Smooth muscle cell (in vitro differentiated cells): ENCODE results near the gene MICAL3. TPM values are rescaled to one million over a fixed set of nuclear protein-coding genes. Genes with fewer than 3 reads are reported as not detected.
"Not testable (repeated sequence)": the region's sequence is repeated elsewhere in the genome, so short reads cannot be mapped to it uniquely, and the experiment has no call there.

Experiments
- DNase-seq: peaks from one replicate; lab custom pipeline; 2025; ENCODE audit not compliant: unreplicated experiment; lab: John Stamatoyannopoulos, UW
- H2AFZ ChIP-seq: fragments of 200-600 bp; sonication (generic); 2 replicates; pipeline ENCODE4 v1.6.0; 2016; ENCODE audit warnings: antibody characterized with exemption, low read depth, mild to moderate bottlenecking
- H3F3A ChIP-seq: fragments of 200-600 bp; sonication (generic); 2 replicates; pipeline ENCODE4 v1.6.0; 2017; ENCODE audit warnings: antibody characterized with exemption, low read depth
- H3K27ac ChIP-seq: fragments of 200-600 bp; sonication (generic); 2 replicates; pipeline ENCODE4 v1.5.1; 2016; ENCODE audit warnings: low read depth, mild to moderate bottlenecking
- H3K27me3 ChIP-seq: fragments of 200-600 bp; sonication (generic); 2 replicates; pipeline ENCODE4 v1.6.1; 2016; ENCODE audit warnings: low read depth, mild to moderate bottlenecking
- H3K36me3 ChIP-seq: fragments of 200-600 bp; sonication (generic); 2 replicates; pipeline ENCODE4 v1.5.1; 2016; ENCODE audit warnings: low read depth
- H3K4me1 ChIP-seq: fragments of 200-600 bp; sonication (generic); 2 replicates; pipeline ENCODE4 v1.5.1; 2016; ENCODE audit warnings: low read depth
- H3K4me2 ChIP-seq: fragments of 200-600 bp; sonication (generic); 2 replicates; pipeline ENCODE4 v1.6.0; 2016; ENCODE audit warnings: mild to moderate bottlenecking
- H3K4me3 ChIP-seq: fragments of 200-600 bp; sonication (generic); 2 replicates; pipeline ENCODE4 v1.5.1; 2016; ENCODE audit warnings: mild to moderate bottlenecking
- H3K79me2 ChIP-seq: fragments of 200-600 bp; sonication (generic); 2 replicates; pipeline ENCODE4 v1.6.0; 2016; ENCODE audit warnings: low read depth, mild to moderate bottlenecking
- H3K9ac ChIP-seq: fragments of 200-600 bp; sonication (generic); 2 replicates; pipeline ENCODE4 v1.6.0; 2016; ENCODE audit warnings: low read depth
- H3K9me3 ChIP-seq: fragments of 200-600 bp; sonication (generic); replicated peaks from 2 replicates; pipeline ENCODE4 v1.5.1; 2016; ENCODE audit warnings: low read depth
- H4K20me1 ChIP-seq: fragments of 200-600 bp; sonication (generic); 2 replicates; pipeline ENCODE4 v1.6.0; 2016; ENCODE audit warnings: low read depth
- CTCF ChIP-seq: fragments of 200-600 bp; sonication (generic); IDR thresholded peaks from 2 replicates; pipeline ENCODE4 v1.5.1; 2017; ENCODE audit warnings: borderline replicate concordance, mild to moderate bottlenecking, antibody characterized with exemption; ENCODE audit not compliant: insufficient read depth, poor library complexity, severe bottlenecking
- WGBS: methylation state at CpG from one replicate; pipeline ENCODE4 v1.1.7; 2016; ENCODE audit warnings: low lambda C conversion rate; 5-methylcytosine and 5-hydroxymethylcytosine counted together
- polyA plus RNA-seq: library from polyadenylated mRNA; unstranded; fragments of >200 nt; fragmentation: Nextera tagmentation; extraction: Ambion mirVana; gene quantifications from 2 replicates; pipeline ENCODE4 v1.2.1, GENCODE V29; 2016
- total RNA-seq: library from RNA; depleted of rRNA; stranded (reverse); fragments of >200 nt; gene quantifications from 2 replicates; pipeline ENCODE4 v1.2.3, GENCODE V29; 2014

The MICAL3 gene
- total and polyA plus RNA-seq, 2 experiments from 2014 or later = 3.1 to 28.6 TPM

GRCh38 chr22:18023509-18024275 lies 669 bp downstream of the MICAL3 start:
- 2% methylated on average over 47 of the region's 47 CpGs for WGBS
- Histone ChIP-seq H3K27me3 (peaks cover 8% of the 10 kb centered on the region), H3K36me3 (no peaks in the 10 kb centered on the region), H3F3A (no peaks in the 10 kb centered on the region), H3K79me2 (no peaks in the 10 kb centered on the region), H3K4me2 (peak overlapping the region; percentile 100), H3K9me3 (no peaks in the 10 kb centered on the region), H3K27ac (no peak overlapping the region), H2AFZ (peak overlapping the region; percentile 94), H3K9ac (no peak overlapping the region), H3K4me3 (peak overlapping the region; percentile 83), H3K4me1 (no peaks in the 10 kb centered on the region), H4K20me1 (no peaks in the 10 kb centered on the region)
- TF ChIP-seq CTCF = no peak
- peak; percentile 24 for DNase-seq

DNA sequence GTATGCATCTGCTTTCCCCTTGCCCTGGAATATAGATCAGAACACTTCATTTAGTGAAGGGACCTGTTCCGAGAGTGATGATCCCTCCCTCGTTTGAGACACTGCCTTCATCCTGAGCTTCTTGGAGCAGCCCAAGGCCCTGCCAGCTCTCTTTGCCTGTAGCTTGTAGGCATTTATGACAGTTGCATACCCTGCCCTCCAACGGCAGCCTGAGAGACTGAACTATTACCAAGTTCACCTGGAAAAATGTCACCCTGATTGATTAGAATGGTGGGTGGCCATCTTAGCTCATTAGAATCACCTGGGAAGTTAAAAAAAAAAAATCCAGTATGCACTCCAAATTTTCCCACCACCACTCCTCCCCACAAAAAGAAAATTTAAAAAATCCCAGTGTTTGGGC lies 1.5 kb downstream of the MICAL3 start:
- H3K9ac ChIP-seq = no peak overlapping the region
- no peaks in the 10 kb centered on the region for H3K4me1 ChIP-seq
- H3K27ac ChIP-seq = no peak overlapping the region
- H3K4me2 ChIP-seq = no peak overlapping the region
- no peaks in the 10 kb centered on the region for H3K36me3 ChIP-seq
- no peaks in the 10 kb centered on the region for H3F3A ChIP-seq
- no peaks in the 10 kb centered on the region for H3K9me3 ChIP-seq
- H3K4me3 ChIP-seq = no peak overlapping the region
- DNase-seq = no peak
- no peaks in the 10 kb centered on the region for H4K20me1 ChIP-seq
- 83% methylated on average over 3 of the region's 3 CpGs for WGBS
- no peak for TF ChIP-seq CTCF
- no peak overlapping the region for H2AFZ ChIP-seq
- peaks cover 8% of the 10 kb centered on the region for H3K27me3 ChIP-seq
- no peaks in the 10 kb centered on the region for H3K79me2 ChIP-seq

GRCh38 chr22:18021431-18021830 lies 2.9 kb downstream of the MICAL3 start:
- no peaks in the 10 kb centered on the region for H4K20me1 ChIP-seq
- TF ChIP-seq CTCF = no peak
- H3K4me2 ChIP-seq = no peak overlapping the region
- H3K79me2 ChIP-seq = no peaks in the 10 kb centered on the region
- no peak for DNase-seq
- WGBS = 83% methylated on average over 2 of the region's 2 CpGs
- H3F3A ChIP-seq = no peaks in the 10 kb centered on the region
- H3K9ac ChIP-seq = no peak overlapping the region
- peaks cover 5% of the 10 kb centered on the region for H3K27me3 ChIP-seq
- H3K36me3 ChIP-seq = no peaks in the 10 kb centered on the region
- no peak overlapping the region for H3K4me3 ChIP-seq
- no peak overlapping the region for H2AFZ ChIP-seq
- H3K4me1 ChIP-seq = no peaks in the 10 kb centered on the region
- H3K9me3 ChIP-seq = no peaks in the 10 kb centered on the region
- H3K27ac ChIP-seq = no peak overlapping the region

- not testable (repeated sequence) for H3K4me3 ChIP-seq, H3K9me3 ChIP-seq, H3F3A ChIP-seq, H3K27ac ChIP-seq, DNase-seq, H3K79me2 ChIP-seq, H4K20me1 ChIP-seq, H2AFZ ChIP-seq, H3K36me3 ChIP-seq, H3K9ac ChIP-seq, H3K4me1 ChIP-seq, H3K27me3 ChIP-seq, H3K4me2 ChIP-seq
- WGBS = 100% methylated on average over 2 of the region's 2 CpGs
These were observed 3.6 kb downstream of the MICAL3 start for GRCh38 chr22:18020743-18021142.
